ENCODE data around the gene CFAP69. TPM values are rescaled to one million over a fixed set of nuclear protein-coding genes. Genes with fewer than 3 reads are reported as not detected.
"Not testable (repeated sequence)": the region's sequence is repeated elsewhere in the genome, so short reads cannot be mapped to it uniquely, and the experiment has no call there.

Gene CFAP69
- total and polyA plus RNA-seq, 2 donors (not counting 1 experiment from before 2014, with no cell fraction given): 0.10 to 0.15 TPM

GRCh38 chr7:90251304-90251635 is 6.3 kb downstream of the CFAP69 start:
- WGBS (ENCODE audit: insufficient coverage): no CpG with 5 or more reads among the region's 1 CpG
- no peaks in the 10 kb centered on the region for H3K4me1 Mint-ChIP-seq
- Histone ChIP-seq H3K9ac (ENCODE audit: low read length) (no peak overlapping the region), H3K79me2 (ENCODE audit: control insufficient read depth, insufficient read depth, low read length) (no peaks in the 10 kb centered on the region), H3K4me3 (ENCODE audit: control extremely low read depth in 1 of 5, extremely low read depth in 1 of 5, insufficient read depth in 1 of 5, low read depth in 2 of 5, low read length in 4 of 5) (no peak overlapping the region), H3K27ac (ENCODE audit: low read length in 2 of 2) (no peak overlapping the region), H2AFZ (ENCODE audit: insufficient read depth, low read depth, low read length, poor library complexity, severe bottlenecking) (no peak overlapping the region), H4K20me1 (ENCODE audit: control insufficient read depth, insufficient read depth, low read length, poor library complexity, severe bottlenecking) (no peaks in the 10 kb centered on the region), H3K27me3 (replicated peaks in 1 of 4; ENCODE audit: control extremely low read depth in 1 of 4, control insufficient read depth in 3 of 4, insufficient read depth in 4 of 4, low read length in 3 of 4) (peaks cover 0 to 10% (median 4%) of the 10 kb centered on the region in 4 experiments), H3K9me3 (ENCODE audit: control extremely low read depth in 1 of 3, control insufficient read depth in 2 of 3, insufficient read depth in 1 of 3, low read length in 2 of 3) (no peaks in the 10 kb centered on the region), H3K4me2 (replicated peaks; ENCODE audit: low read depth, low read length, poor library complexity, severe bottlenecking) (no peak overlapping the region), H3K4me1 (ENCODE audit: control insufficient read depth in 2 of 2, insufficient read depth in 2 of 2, low read length in 2 of 2) (no peaks in the 10 kb centered on the region), H3K36me3 (replicated peaks in 1 of 2; ENCODE audit: control extremely low read depth in 1 of 2, control insufficient read depth in 1 of 2, extremely low read depth in 1 of 2, insufficient read depth in 2 of 2, low read length in 1 of 2) (no peaks in the 10 kb centered on the region)
- H3K4me3 Mint-ChIP-seq: no peak overlapping the region
- H3K27me3 Mint-ChIP-seq: peaks cover 40% of the 10 kb centered on the region
- H3K9me3 Mint-ChIP-seq (ENCODE audit: insufficient read depth): no peaks in the 10 kb centered on the region
- no peak overlapping the region for H3K27ac Mint-ChIP-seq
- DNase-seq (no peak), ATAC-seq (ENCODE audit: low read depth) (no peak)
- TF ChIP-seq, protein P1, sequence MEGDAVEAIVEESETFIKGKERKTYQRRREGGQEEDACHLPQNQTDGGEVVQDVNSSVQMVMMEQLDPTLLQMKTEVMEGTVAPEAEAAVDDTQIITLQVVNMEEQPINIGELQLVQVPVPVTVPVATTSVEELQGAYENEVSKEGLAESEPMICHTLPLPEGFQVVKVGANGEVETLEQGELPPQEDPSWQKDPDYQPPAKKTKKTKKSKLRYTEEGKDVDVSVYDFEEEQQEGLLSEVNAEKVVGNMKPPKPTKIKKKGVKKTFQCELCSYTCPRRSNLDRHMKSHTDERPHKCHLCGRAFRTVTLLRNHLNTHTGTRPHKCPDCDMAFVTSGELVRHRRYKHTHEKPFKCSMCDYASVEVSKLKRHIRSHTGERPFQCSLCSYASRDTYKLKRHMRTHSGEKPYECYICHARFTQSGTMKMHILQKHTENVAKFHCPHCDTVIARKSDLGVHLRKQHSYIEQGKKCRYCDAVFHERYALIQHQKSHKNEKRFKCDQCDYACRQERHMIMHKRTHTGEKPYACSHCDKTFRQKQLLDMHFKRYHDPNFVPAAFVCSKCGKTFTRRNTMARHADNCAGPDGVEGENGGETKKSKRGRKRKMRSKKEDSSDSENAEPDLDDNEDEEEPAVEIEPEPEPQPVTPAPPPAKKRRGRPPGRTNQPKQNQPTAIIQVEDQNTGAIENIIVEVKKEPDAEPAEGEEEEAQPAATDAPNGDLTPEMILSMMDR (IDR thresholded peaks at IDR 0.05): no peak
- no peak for TF ChIP-seq EZH2 (IDR thresholded peaks at IDR 0.05; ENCODE audit: borderline replicate concordance, insufficient read depth, low read depth, low read length, poor library complexity, severe bottlenecking)
- ChIA-PET CTCF (interaction anchor here (1.4 kb wide), 1 partner anchor 9 kb away, joined by 4 read pairs; no protein-coding TSS in a partner anchor), POLR2A (interaction anchor here (0.7 kb wide), 1 partner anchor 1602 kb away, joined by 4 read pairs; no protein-coding TSS in a partner anchor)
- intact Hi-C loops (cut with micrococcal nuclease): no loop called here

DNA sequence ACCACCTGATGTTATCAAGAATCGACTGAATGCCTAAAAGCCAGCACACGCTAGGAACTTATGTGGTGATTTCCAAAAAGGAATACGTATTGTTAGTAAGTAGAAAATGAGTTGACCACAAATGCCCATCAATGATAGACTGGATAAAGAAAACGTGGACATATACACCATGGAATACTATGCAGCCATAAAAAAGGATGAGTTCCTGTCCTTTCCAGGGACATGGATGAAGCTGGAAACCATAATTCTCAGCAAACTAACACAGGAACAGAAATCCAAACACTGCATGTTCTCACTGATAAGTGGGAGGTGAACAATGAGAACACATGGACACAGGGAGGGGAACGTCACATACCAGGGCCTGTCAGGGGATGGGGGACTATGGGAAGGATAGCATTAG is 11.0 kb downstream of the CFAP69 start:
- H3K4me1 ChIP-seq (ENCODE audit: control insufficient read depth in 2 of 2, insufficient read depth in 2 of 2, low read length in 2 of 2); ATAC-seq (ENCODE audit: low read depth); H2AFZ ChIP-seq (ENCODE audit: insufficient read depth, low read depth, low read length, poor library complexity, severe bottlenecking); DNase-seq; H3K27ac ChIP-seq (ENCODE audit: low read length in 2 of 2); H3K4me3 Mint-ChIP-seq; H3K27me3 ChIP-seq (replicated peaks in 1 of 4; ENCODE audit: control extremely low read depth in 1 of 4, control insufficient read depth in 3 of 4, insufficient read depth in 4 of 4, low read length in 3 of 4); CTCF ChIA-PET; H3K4me3 ChIP-seq (ENCODE audit: control extremely low read depth in 1 of 5, extremely low read depth in 1 of 5, insufficient read depth in 1 of 5, low read depth in 2 of 5, low read length in 4 of 5); H3K79me2 ChIP-seq (ENCODE audit: control insufficient read depth, insufficient read depth, low read length); POLR2A ChIA-PET; H3K36me3 ChIP-seq (replicated peaks in 1 of 2; ENCODE audit: control extremely low read depth in 1 of 2, control insufficient read depth in 1 of 2, extremely low read depth in 1 of 2, insufficient read depth in 2 of 2, low read length in 1 of 2); H3K4me1 Mint-ChIP-seq; H4K20me1 ChIP-seq (ENCODE audit: control insufficient read depth, insufficient read depth, low read length, poor library complexity, severe bottlenecking); H3K27ac Mint-ChIP-seq; intact Hi-C loops (cut with micrococcal nuclease); H3K9ac ChIP-seq (ENCODE audit: low read length); H3K9me3 ChIP-seq (ENCODE audit: control extremely low read depth in 1 of 3, control insufficient read depth in 2 of 3, insufficient read depth in 1 of 3, low read length in 2 of 3); H3K9me3 Mint-ChIP-seq (ENCODE audit: insufficient read depth); H3K4me2 ChIP-seq (replicated peaks; ENCODE audit: low read depth, low read length, poor library complexity, severe bottlenecking): not testable (repeated sequence)
- WGBS (ENCODE audit: insufficient coverage): 83% methylated on average over 1 of the region's 5 CpGs
- peaks cover 29% of the 10 kb centered on the region for H3K27me3 Mint-ChIP-seq
